Muscle layer of duodenum (tissue), 2 donors: ENCODE results near the gene CMTM1.
"Not testable (repeated sequence)": the region's sequence is repeated elsewhere in the genome, so short reads cannot be mapped to it uniquely, and the experiment has no call there.

Experiments
- H3K27ac ChIP-seq: one replicate; pipeline ENCODE4 v1.7.0; 2013; ENCODE audit warnings: mild to moderate bottlenecking, low read length
- H3K27me3 ChIP-seq: one replicate; pipeline ENCODE4 v1.7.0; 2013; ENCODE audit warnings: low read depth, mild to moderate bottlenecking, control low read depth, low read length
- H3K36me3 ChIP-seq, 2 donors: one replicate each; pipeline ENCODE4 v1.7.0; 2013; ENCODE audit warnings: low read length in 2 of 2, control low read depth in 1 of 2, mild to moderate bottlenecking in 1 of 2; ENCODE audit not compliant: insufficient read depth in 2 of 2, control insufficient read depth in 1 of 2
- H3K4me1 ChIP-seq, 2 donors: one replicate each; pipeline ENCODE4 v1.7.0; 2013; ENCODE audit warnings: low read length in 2 of 2, mild to moderate bottlenecking in 2 of 2, control low read depth in 1 of 2, moderate library complexity in 1 of 2; ENCODE audit not compliant: insufficient read depth in 2 of 2, control insufficient read depth in 1 of 2
- H3K4me3 ChIP-seq, 2 donors: one replicate each; pipeline ENCODE4 v1.7.0; 2013; ENCODE audit warnings: low read length in 2 of 2, low read depth in 1 of 2, mild to moderate bottlenecking in 1 of 2
- H3K9me3 ChIP-seq, 2 donors: one replicate each; pipeline ENCODE4 v1.7.0; 2013; ENCODE audit warnings: low read length in 2 of 2, control low read depth in 1 of 2, mild to moderate bottlenecking in 1 of 2; ENCODE audit not compliant: control insufficient read depth in 1 of 2
- donor health status: healthy.

CMTM1 gene

DNA sequence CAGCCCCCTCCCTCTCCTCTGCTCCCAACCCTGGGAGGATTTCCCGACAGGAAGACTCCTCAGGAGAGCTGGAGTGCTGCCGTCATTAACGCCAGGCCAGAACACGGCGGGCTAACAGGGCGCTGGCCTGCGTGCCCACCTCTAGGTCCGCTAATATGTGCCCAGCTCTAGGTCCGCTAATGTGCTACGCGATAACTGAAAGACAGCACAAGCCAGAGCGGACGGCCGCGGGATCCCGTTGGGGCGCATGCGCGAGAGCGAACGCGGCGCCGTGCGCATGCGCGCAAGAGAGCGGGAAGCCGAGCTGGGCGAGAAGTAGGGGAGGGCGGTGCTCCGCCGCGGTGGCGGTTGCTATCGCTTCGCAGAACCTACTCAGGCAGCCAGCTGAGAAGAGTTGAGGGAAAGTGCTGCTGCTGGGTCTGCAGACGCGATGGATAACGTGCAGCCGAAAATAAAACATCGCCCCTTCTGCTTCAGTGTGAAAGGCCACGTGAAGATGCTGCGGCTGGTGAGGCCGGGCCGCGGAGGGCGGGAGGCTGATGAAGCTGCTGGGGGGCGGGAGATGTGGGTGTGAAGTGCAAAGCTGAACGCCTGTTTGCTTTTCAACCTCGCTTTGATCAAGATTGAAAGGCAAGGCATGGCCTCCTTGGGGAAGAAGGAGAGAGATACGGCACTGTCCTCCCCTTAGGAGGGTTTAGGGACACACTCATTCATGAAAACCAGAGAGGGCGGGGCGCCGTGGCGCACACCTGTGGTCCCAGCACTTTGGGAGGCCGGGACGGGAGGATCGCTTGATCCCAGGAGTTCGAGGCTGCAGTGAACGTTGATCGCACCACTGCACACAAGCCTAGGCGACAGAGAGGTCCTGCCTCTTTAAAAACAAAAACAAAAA is 13.7 kb upstream of the CMTM1 start, which contains the start of gene CKLF:
CKLF (plus strand) TSS at position 291 of the 892 bp plus-strand sequence; CDS start at position 431, 140 bp downstream.
- H3K9me3 ChIP-seq: no peaks in the 10 kb centered on the region
- H3K27me3 ChIP-seq: no peaks in the 10 kb centered on the region
- H3K4me1 ChIP-seq: peaks cover 11 to 41% of the 10 kb centered on the region in 2 donors
- peak within 1 kb of the TSS; percentile 91 for H3K27ac ChIP-seq
- peak within 1 kb of the TSS; percentile 72 to 82 for H3K4me3 ChIP-seq
- H3K36me3 ChIP-seq: peaks cover 0 to 3% of the 10 kb centered on the region in 2 donors

DNA sequence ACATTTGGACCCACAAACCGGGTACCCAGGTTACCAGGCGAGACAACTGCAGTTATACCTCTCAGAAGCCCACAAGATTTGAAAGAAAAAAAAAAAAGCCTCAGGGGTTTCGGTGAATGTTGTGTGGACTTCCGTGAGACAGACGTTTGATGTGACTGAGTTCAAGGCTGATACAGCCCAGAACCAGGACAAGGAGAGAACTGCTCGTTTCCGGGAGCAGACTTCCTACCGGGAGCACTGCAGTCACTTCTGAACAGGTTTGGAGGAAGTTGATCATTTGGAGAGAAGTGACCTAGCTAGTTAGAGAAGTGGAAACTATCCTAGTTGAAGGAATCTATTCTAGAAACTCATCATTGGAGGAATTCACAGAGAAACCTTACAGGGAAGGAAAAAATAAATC is 13.0 kb upstream of the CMTM1 start:
- no peaks in the 10 kb centered on the region for H3K9me3 ChIP-seq
- H3K27ac ChIP-seq: peak overlapping the region; percentile 91
- no peaks in the 10 kb centered on the region for H3K27me3 ChIP-seq
- peak overlapping the region; percentile 72 to 82 for H3K4me3 ChIP-seq
- peaks cover under 1 to 1% of the 10 kb centered on the region in 2 donors for H3K36me3 ChIP-seq
- H3K4me1 ChIP-seq: peaks cover 11 to 35% of the 10 kb centered on the region in 2 donors

DNA sequence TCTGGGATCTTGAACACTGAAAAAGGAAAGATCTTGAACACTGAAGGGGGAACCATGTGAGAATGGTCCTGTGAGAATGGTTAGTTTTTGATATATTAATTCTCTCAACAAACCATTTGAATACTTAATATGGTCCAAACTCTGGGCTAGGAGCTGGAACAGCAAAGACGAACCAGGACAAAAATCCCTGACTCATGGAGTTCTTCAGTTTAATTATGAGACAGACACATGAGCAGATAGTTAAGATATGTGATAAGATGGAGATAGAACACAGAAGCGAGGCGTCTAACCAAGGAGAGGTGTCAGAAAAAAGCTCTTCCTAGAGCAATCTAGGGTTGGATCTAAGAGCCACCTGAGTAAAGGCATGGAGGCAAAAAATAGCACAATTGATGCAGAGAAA is 12.2 kb upstream of the CMTM1 start:
- no peaks in the 10 kb centered on the region for H3K27me3 ChIP-seq
- peaks cover 4 to 5% of the 10 kb centered on the region in 2 donors for H3K36me3 ChIP-seq
- peaks cover 6 to 27% of the 10 kb centered on the region in 2 donors for H3K4me1 ChIP-seq
- no peaks in the 10 kb centered on the region for H3K9me3 ChIP-seq
- peak overlapping the region; percentile 72 to 82 for H3K4me3 ChIP-seq
- no peak overlapping the region for H3K27ac ChIP-seq

DNA sequence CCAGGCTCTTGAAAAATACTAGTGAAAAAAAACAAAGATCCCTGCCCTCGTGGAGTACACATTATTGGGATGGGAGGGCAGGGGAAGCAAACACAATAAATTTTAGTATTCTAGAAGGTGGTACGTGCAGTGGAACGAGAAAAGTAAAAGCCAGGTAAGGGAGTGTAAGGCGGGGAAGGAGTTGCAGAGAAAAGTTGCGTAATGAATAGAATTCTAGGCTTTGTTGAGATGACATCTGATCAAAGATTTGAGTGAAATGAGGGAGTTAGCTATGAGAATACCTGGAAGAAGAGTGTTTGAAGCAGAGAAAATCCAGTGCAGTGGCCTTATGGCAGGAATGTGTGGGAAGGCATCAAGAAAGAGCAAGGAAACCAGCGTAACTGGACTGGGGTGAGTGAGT is 11.7 kb upstream of the CMTM1 start:
- Histone ChIP-seq H3K4me3 (peak overlapping the region in 1 of 2 donors; percentile 72), H3K36me3 (peaks cover 4 to 5% of the 10 kb centered on the region in 2 donors), H3K4me1 (peaks cover 6 to 25% of the 10 kb centered on the region in 2 donors), H3K27me3 (no peaks in the 10 kb centered on the region), H3K27ac (no peak overlapping the region), H3K9me3 (no peaks in the 10 kb centered on the region)

DNA sequence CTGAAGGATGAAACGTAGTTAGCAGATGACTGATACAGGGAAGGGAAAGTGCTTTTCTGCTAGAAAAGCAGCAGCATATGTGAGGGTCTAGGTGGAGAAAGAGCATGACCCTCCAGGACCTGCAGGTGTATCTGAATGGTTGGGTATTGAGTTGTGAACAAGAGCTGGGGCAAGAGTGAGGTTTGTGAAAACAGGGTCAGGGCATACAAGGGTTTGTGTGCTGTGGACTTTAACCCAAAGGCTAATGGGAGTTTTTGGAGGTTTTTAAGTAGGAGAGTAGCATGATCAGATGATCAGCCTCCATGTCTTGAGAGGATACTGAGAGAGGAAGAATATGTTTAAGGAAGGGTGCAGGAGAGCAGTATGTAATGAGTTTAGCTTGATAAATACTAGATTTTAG is 6.1 kb upstream of the CMTM1 start:
- no peak overlapping the region for H3K4me3 ChIP-seq
- peaks cover 12 to 19% of the 10 kb centered on the region in 2 donors for H3K36me3 ChIP-seq
- no peak overlapping the region for H3K27ac ChIP-seq
- no peaks in the 10 kb centered on the region for H3K4me1 ChIP-seq
- no peaks in the 10 kb centered on the region for H3K27me3 ChIP-seq
- H3K9me3 ChIP-seq: no peaks in the 10 kb centered on the region

DNA sequence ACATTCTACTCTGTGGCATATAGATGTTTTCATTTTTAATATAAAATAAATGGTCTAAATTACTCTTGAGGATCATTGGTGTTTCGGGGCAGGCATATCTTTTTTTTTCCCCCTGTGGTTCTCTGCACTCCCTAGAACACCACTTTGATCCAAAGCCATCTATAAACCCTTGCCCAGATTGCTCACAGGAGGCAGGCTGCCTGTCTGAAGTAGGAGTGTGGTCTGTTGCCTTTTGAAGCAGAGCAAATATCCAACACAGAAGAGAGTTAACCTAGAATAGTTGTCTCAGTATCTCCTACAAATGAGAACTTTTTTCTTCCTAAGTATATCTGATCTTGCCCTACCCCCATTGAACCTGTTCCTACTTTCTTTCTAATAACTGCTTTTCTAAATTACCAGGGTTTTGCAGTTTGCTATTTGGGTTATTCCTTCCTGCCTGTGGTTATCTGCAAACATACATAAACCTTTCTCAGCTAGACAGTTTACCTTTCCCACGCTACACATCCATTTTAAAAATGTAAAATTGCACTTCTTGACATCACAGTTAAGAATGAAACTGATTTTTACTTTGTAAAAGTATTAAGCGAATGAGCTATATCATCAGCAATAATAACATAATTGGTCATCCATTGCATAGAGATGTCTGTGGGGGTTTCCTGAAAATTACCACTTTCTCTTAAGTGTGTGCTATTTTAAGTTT is 4.7 kb upstream of the CMTM1 start:
- Histone ChIP-seq H3K4me3 (no peak overlapping the region), H3K36me3 (peaks cover 19 to 29% of the 10 kb centered on the region in 2 donors), H3K4me1 (no peaks in the 10 kb centered on the region), H3K27me3 (no peaks in the 10 kb centered on the region), H3K27ac (no peak overlapping the region), H3K9me3 (no peaks in the 10 kb centered on the region)

DNA sequence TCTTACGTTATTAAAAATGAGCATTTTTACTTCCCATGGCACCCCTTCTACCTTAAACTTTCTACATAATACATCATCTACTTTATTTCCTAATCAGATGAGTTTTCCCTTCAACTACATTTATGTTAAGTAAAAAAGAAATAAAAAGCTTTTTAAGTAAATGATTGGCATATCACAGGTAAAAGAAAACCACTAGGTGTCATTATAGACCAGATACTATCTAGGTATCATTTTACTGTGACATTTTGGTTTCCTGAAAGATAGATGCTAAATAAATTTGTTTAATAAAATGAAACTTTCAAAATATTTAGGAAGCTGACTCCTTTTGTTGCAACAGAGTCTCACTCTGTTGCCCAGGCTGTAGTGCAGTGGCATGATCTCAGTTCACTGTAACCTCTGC is 3.8 kb upstream of the CMTM1 start:
- H3K9me3 ChIP-seq: no peaks in the 10 kb centered on the region
- no peak overlapping the region for H3K27ac ChIP-seq
- H3K4me3 ChIP-seq: no peak overlapping the region
- H3K4me1 ChIP-seq: no peaks in the 10 kb centered on the region
- H3K36me3 ChIP-seq: peaks cover 19 to 32% of the 10 kb centered on the region in 2 donors
- no peaks in the 10 kb centered on the region for H3K27me3 ChIP-seq

DNA sequence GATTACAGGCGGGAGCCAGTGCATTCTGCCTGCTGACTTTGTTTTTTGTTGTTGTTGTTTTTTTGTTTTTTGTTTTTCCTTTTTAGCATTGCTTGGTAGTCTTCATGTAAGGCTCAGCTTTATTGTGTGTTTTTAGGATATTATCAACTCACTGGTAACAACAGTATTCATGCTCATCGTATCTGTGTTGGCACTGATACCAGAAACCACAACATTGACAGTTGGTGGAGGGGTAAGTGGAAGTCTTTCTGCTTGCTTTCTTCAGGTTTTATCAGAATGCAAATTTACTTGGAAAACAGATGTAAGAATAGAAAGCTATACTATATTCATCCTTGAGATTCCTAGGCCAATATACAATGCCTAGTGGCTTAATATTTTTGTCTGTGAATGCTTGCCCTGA is 3.3 kb upstream of the CMTM1 start:
- H3K4me3 ChIP-seq: no peak overlapping the region
- no peaks in the 10 kb centered on the region for H3K4me1 ChIP-seq
- H3K27me3 ChIP-seq: no peaks in the 10 kb centered on the region
- H3K27ac ChIP-seq: no peak overlapping the region
- H3K9me3 ChIP-seq: no peaks in the 10 kb centered on the region
- peaks cover 19 to 32% of the 10 kb centered on the region in 2 donors for H3K36me3 ChIP-seq

DNA sequence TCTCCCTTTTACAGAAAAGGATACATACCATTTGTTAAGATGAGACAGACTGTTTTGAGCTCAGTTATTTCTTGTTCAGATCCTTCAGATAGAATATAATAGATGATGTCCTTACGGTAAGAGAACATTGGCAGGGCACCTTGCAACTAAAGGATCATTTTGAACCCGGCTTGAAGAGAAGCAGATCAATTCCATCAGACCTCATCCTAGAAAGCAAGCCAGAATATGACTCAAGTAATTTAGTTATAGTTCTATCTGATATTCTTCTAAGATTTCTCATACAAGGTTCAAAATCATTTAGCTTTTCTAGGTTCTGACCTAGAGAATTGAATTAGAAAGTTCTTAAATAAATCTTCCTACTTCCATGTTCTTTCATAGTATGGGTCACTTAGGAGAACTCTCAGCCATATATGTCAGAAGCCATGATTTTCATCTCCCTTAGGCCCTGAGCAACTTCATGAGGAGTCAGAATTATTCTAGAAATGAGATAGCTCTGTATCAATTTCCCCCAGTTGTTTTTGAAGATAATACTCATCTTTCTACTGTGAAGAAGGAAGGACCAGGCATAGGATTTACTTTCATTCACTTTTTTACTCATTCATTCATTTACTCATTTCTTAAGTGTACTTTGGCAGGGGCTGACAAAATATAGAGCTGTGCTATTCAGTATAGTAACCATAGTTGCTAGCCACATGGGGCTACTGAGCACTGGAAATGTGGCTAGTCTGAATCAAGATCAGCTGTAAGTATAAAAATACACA is 2.5 kb upstream of the CMTM1 start:
- no peak overlapping the region for H3K27ac ChIP-seq
- H3K36me3 ChIP-seq: peaks cover 14 to 28% of the 10 kb centered on the region in 2 donors
- no peaks in the 10 kb centered on the region for H3K4me1 ChIP-seq
- H3K27me3 ChIP-seq: no peaks in the 10 kb centered on the region
- H3K4me3 ChIP-seq: no peak overlapping the region
- no peaks in the 10 kb centered on the region for H3K9me3 ChIP-seq

DNA sequence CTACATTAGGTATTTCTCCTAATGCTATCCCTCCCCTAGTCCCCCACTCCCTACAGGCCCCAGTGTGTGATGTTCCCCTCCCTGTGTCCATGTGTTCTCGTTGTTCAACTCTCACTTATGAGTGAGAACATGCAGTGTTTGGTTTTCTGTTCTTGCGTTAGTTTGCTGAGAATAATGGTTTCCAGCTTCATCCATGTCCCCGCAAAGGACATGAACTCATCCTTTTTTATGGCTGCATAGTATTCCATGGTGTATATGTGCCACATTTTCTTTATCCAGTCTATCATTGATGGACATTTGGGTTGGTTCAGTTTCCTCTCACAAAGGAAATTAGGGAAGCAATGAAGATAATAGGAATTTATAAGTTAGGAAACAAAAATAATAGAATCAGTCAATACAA is 1.0 kb downstream of the CMTM1 start:
- not testable (repeated sequence) for H3K4me1 ChIP-seq, H3K9me3 ChIP-seq, H3K27me3 ChIP-seq, H3K27ac ChIP-seq, H3K4me3 ChIP-seq
- H3K36me3 ChIP-seq: peaks cover 14 to 19% of the 10 kb centered on the region in 2 donors

DNA sequence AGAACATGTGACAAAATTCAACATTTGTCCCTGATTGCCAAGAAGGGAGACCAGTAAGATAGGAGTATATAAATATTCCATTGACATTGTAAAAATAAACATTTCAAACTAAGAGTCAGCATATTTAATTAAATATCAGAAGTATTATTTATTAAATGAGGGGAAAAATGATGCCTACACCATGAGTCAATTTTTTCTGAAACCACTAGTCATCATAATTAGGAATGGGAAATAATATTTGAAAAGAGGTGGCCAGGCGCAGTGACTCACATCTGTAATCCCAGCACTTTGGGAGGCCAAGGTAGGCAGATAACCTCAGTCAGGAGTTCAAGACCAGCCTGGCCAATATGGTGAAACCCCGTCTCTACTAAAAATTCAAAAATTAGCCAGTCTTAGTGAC is 2.1 kb downstream of the CMTM1 start:
- H3K27me3 ChIP-seq: no peaks in the 10 kb centered on the region
- H3K9me3 ChIP-seq: no peaks in the 10 kb centered on the region
- H3K4me3 ChIP-seq: no peak overlapping the region
- no peak overlapping the region for H3K27ac ChIP-seq
- peaks cover 0 to 7% of the 10 kb centered on the region in 2 donors for H3K4me1 ChIP-seq
- peaks cover 11 to 19% of the 10 kb centered on the region in 2 donors for H3K36me3 ChIP-seq
